Esophagus muscularis mucosa (tissue), 4 donors: ENCODE data around the gene LLGL1.

Experiments used
- CTCF ChIP-seq, 3 experiments: fragments of 200-600 bp in 2 of 3; fragments of 450-650 bp in 1 of 3; sonication (generic) in 2 of 3; IDR thresholded peaks; one replicate each; pipeline ENCODE4 v1.5.1; 2017 to 2019; ENCODE audit warnings: antibody characterized with exemption in 3 of 3, mild to moderate bottlenecking in 2 of 3, moderate library complexity in 1 of 3
- EP300 ChIP-seq: sonication (generic); formaldehyde crosslinking; IDR thresholded peaks from one replicate; pipeline ENCODE4 v1.6.1; 2017; ENCODE audit warnings: antibody characterized with exemption
- POLR2A ChIP-seq: fragments of 450-650 bp; IDR thresholded peaks from one replicate; pipeline ENCODE4 v1.6.1; 2017; ENCODE audit warnings: antibody characterized with exemption, moderate library complexity, mild to moderate bottlenecking, low read depth

GRCh38 chr17:18291718-18292540 is 66.5 kb downstream of the LLGL1 start:
- no peak for TF ChIP-seq CTCF (IDR thresholded peaks at IDR 0.05)
- no peak for TF ChIP-seq POLR2A
- no peak for TF ChIP-seq EP300
